Vagina (tissue), 2 donors: ENCODE measurements around the gene OR3A3.

Experiments used
- CTCF ChIP-seq, 3 experiments: fragments of 450-650 bp in 2 of 3; fragments of 200-600 bp in 1 of 3; sonication (generic) in 1 of 3; IDR thresholded peaks; one replicate each; pipeline ENCODE4 v1.5.1; 2017 to 2019; ENCODE audit warnings: antibody characterized with exemption in 3 of 3, mild to moderate bottlenecking in 2 of 3, moderate library complexity in 2 of 3
- POLR2A ChIP-seq, 2 donors: fragments of 450-650 bp; IDR thresholded peaks; one replicate each; pipeline ENCODE4 v1.6.1; 2017; ENCODE audit warnings: antibody characterized with exemption in 2 of 2, mild to moderate bottlenecking in 2 of 2, moderate library complexity in 2 of 2
- POLR2AphosphoS5 ChIP-seq, 2 donors: sonication (generic); formaldehyde crosslinking; IDR thresholded peaks; one replicate each; pipeline ENCODE4 v1.9.0; 2017; ENCODE audit warnings: antibody characterized with exemption in 2 of 2, mild to moderate bottlenecking in 2 of 2, low read depth in 1 of 2; ENCODE audit not compliant: insufficient read depth in 1 of 2

DNA sequence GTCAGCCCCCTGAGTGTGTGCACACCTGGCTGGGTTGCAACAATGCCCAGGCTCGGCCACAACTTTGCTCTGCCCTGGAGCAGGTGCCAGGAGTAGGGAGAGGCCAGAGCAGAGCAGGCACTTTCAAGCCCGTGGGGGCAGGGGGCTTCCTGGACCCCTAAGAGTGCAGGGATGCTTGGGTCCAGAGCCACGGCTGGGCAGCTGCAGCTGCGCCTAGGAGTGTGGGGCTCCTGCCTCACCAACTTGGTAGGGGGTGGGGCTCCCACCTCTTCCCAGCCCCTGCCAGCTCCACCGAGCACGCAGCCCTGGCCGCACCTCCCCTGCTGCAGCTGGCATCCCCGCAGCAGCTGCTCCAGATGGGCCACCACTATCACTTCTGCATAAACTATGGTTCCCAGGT is 32.8 kb upstream of the OR3A3 start:
- TF ChIP-seq CTCF (IDR thresholded peaks at IDR 0.05) (no peak), POLR2AphosphoS5 (IDR thresholded peaks at IDR 0.05; ENCODE audit: insufficient read depth in 1 of 2, low read depth in 1 of 2) (no peak), POLR2A (IDR thresholded peaks at IDR 0.05) (no peak)
